ENCODE data around the gene WASHC4.
"Not testable (repeated sequence)": the region's sequence is repeated elsewhere in the genome, so short reads cannot be mapped to it uniquely, and the experiment has no call there.

The WASHC4 gene

GRCh38 chr12:105083551-105084105, 23.9 kb upstream of the WASHC4 start:
- Mint-ChIP-seq H3K4me1 (peaks cover 9% of the 10 kb centered on the region), H3K9me3 (peaks cover 6 to 7% of the 10 kb centered on the region in 2 donors), H3K4me3 (peak overlapping the region; percentile 83 to 92), H3K27me3 (peaks cover 30% of the 10 kb centered on the region), H3K27ac (peak overlapping the region in 1 of 2 donors; percentile 94)
- peak; percentile 71 for ATAC-seq
- peak; percentile 9 to 49 for DNase-seq

DNA sequence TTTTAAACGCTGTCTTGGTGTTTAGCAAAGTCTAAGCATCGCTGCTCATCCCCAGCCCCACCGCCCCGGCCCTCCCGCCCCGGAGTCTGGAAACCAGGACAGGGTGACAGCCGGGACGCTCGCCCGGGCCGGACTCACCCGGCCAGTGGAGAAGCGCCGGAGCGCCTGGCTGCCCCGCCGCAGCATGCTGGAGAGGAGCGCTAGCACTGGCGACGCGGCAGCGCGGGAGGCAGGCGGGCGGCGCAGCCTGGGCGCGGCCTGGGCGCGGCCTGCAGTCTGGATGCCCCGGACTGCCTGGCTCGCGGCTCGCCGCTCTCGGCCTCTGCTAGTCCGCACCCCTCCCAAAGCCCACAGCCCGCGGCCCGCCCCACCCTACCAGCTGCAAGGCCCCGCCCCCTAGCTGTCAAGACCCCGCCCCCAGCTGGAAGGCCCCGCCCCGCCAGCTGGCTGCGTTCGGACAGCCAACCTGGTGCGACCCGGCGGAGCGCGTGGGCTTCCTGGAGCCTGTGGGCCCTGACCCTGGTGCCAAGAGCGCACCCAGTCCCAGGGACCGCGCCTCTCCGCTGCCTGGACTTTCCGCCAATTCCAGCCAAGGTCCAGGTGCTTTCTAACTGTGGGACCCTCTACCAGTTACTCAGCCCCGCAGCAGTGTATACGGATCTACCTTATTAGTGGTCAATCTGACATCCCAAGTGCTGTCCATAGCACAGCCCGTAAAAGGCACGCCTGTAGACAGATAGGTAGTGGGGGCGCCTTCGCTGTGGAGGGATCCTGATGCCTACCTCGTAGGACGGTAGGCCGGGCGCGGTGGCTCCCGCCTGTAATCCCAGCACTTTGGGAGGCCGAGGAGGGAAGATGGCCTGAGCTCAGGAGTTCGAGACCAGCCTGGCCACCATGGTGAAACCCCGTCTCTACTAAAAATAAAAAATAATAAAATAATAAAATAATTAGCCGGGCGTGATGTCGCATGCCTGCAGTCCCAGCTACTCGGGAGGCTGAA, 23.0 kb upstream of the WASHC4 start, which contains the start of gene ALDH1L2:
Gene ALDH1L2, minus strand, starts transcription at position 208 of the 1,000 bp plus-strand sequence. Its CDS starts 22 bp downstream, at position 186.
- peaks cover 9% of the 10 kb centered on the region for H3K4me1 Mint-ChIP-seq
- peaks cover 30% of the 10 kb centered on the region for H3K27me3 Mint-ChIP-seq
- peaks cover 6 to 7% of the 10 kb centered on the region in 2 donors for H3K9me3 Mint-ChIP-seq
- peak; percentile 95 for ATAC-seq
- peak; percentile 63 to 75 for DNase-seq
- peak within 1 kb of the TSS in 1 of 2 donors; percentile 94 for H3K27ac Mint-ChIP-seq
- H3K4me3 Mint-ChIP-seq = peak within 1 kb of the TSS; percentile 83 to 92

DNA sequence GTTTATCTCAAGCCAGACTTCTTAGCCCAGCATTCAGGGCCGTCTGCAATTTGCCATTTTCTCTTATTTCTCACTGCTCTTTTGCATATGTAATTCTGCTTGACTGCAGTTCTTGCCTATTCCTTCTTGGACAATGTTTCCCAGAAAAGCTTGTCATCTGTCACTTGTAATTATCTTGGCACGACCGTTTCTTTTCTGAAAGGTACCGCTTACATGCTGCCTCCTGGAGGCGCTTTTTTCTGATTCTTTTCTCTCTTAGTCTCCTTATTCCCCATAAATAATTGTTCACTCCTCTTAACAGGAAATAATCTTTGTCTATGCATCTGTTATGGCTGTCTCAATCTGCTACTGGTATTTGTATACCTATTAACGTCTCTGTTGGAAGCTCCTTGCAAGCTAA, 22.0 kb upstream of the WASHC4 start:
- Mint-ChIP-seq H3K4me3 (peak overlapping the region; percentile 8 to 64), H3K9me3 (peaks cover 6 to 7% of the 10 kb centered on the region in 2 donors), H3K4me1 (peaks cover 9% of the 10 kb centered on the region), H3K27me3 (peaks cover 32% of the 10 kb centered on the region), H3K27ac (no peak overlapping the region)
- ATAC-seq (no peak), DNase-seq (no peak)

GRCh38 chr12:105089817-105090216, 17.7 kb upstream of the WASHC4 start:
- ATAC-seq = no peak
- Mint-ChIP-seq H3K4me1 (no peaks in the 10 kb centered on the region), H3K27ac (no peak overlapping the region), H3K9me3 (peaks cover 6 to 8% of the 10 kb centered on the region in 2 donors), H3K27me3 (peaks cover 33% of the 10 kb centered on the region), H3K4me3 (no peak overlapping the region)
- no peak for DNase-seq

DNA sequence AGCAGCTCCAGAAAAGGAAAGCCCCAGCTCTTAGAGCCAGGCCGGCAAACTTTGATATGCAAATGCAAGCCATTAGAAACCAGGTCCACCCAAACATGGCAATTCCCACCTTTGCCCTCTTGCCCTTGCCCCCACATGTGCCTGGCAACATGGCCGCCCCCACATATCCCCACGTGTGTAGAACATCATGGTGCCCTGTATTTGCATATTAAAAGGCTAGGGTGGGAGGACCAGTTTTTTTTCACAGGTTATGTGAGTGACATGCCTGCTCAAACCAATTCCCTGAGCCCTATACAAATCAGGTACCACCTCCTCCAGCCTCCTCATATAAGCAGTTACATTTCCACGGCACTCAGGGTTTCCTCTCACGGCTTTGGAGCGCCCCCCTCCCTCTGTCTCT, 17.2 kb upstream of the WASHC4 start:
- Mint-ChIP-seq H3K4me3 (no peak overlapping the region), H3K9me3 (peaks cover 9 to 13% of the 10 kb centered on the region in 2 donors), H3K27me3 (peaks cover 29% of the 10 kb centered on the region), H3K4me1 (no peaks in the 10 kb centered on the region), H3K27ac (no peak overlapping the region)
- DNase-seq (no peak), ATAC-seq (no peak)

DNA sequence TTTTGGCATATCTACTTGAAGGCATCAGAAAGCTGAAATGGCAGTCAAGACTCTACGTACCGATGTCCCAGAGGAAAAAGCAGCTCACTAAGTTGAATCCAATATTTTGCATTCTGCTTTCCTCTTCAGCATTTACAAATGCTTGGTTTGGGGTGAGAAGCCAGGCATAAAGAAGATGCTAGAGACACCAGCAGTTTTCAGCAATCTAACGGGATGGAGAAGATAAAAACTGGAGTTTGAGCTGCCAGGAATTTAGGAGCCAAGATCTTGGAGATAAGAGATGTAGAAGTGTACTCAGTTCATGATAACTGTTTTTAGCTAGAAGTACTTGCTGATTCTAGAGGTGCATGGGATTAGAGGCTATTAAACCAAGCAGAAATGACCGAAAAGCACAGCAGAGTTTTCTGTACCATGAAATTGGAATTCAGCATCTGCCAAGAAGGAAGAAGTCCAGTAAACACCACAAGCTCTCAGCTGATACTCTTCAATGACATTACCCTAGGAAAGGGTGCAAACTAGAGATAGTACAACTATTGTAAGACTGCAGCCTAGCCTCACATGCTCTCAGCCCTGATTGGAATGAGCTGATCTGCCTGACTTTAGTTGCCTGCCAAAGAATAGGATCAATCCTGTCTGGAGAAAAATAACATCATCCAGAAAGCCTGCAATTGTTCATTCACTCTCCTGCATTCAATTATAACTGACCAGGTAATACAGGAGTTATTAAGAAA, 15.9 kb upstream of the WASHC4 start:
- no peak for ATAC-seq

GRCh38 chr12:105092336-105092735, 15.2 kb upstream of the WASHC4 start:
- Mint-ChIP-seq H3K27me3 (peaks cover 24% of the 10 kb centered on the region), H3K9me3 (peaks cover 15 to 20% of the 10 kb centered on the region in 2 donors), H3K4me1 (no peaks in the 10 kb centered on the region), H3K27ac (no peak overlapping the region), H3K4me3 (no peak overlapping the region)
- DNase-seq = no peak
- no peak for ATAC-seq

More for the DNA sequence above, 15.9 kb upstream of the WASHC4 start:
- Mint-ChIP-seq H3K27me3 (peaks cover 24% of the 10 kb centered on the region), H3K4me1 (no peaks in the 10 kb centered on the region), H3K4me3 (no peak overlapping the region), H3K27ac (no peak overlapping the region), H3K9me3 (peaks cover 15 to 19% of the 10 kb centered on the region in 2 donors)
- DNase-seq = no peak

DNA sequence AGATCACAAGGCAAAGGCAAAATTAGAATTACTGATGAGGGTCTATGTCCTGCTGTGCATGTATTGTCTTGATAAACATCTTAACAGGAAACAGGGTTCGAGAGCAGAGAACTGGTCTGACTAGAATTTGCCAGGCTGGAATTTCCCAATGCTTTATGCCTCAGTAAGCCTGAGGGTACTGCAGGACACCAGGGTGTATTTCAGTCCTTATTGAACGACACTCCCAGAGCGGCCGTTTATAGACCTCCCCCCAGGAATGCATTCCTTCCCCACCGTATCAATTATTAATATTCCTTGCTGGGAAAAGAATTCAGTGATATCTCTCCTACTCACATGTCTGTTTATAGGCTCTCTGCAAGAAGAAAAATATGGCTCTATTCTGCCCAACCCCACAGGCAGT, 12.2 kb upstream of the WASHC4 start:
- Mint-ChIP-seq H3K9me3 (peaks cover 19 to 20% of the 10 kb centered on the region in 2 donors), H3K27me3 (peaks cover 34% of the 10 kb centered on the region)
- not testable (repeated sequence) for H3K4me3 Mint-ChIP-seq, DNase-seq, H3K27ac Mint-ChIP-seq, H3K4me1 Mint-ChIP-seq, ATAC-seq

- peaks cover 19 to 20% of the 10 kb centered on the region in 2 donors for H3K9me3 Mint-ChIP-seq
- no peaks in the 10 kb centered on the region for H3K4me1 Mint-ChIP-seq
- H3K4me3 Mint-ChIP-seq = no peak overlapping the region
- DNase-seq (no peak), ATAC-seq (no peak)
- H3K27me3 Mint-ChIP-seq = peaks cover 27% of the 10 kb centered on the region
- H3K27ac Mint-ChIP-seq = no peak overlapping the region
Observed at GRCh38 chr12:105099356-105099755, 8.2 kb upstream of the WASHC4 start.

- H3K9me3 Mint-ChIP-seq = peaks cover 19% of the 10 kb centered on the region in 2 donors
- ATAC-seq (no peak), DNase-seq (no peak)
- H3K27ac Mint-ChIP-seq = no peak overlapping the region
- H3K4me1 Mint-ChIP-seq = no peaks in the 10 kb centered on the region
- no peak overlapping the region for H3K4me3 Mint-ChIP-seq
- peaks cover 36% of the 10 kb centered on the region for H3K27me3 Mint-ChIP-seq
Observed at GRCh38 chr12:105100207-105100985, 7.1 kb upstream of the WASHC4 start.

DNA sequence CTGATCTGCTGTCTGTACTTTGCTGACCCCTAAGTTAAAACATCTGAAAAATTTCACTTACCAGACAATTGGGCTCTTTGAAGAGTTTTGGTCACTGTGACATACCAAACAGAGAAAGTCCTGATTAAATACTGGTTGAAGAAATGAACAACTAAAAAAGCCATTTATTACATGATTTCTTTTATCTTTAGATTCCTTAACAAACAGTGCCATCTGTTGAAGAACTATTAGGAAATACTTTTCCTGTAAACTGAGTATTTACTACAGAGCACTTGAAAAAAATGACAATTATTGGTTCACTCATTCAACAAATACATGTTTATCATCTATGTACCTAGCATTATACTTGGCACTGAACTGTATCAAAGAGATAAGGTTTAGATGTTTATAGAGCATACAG, 6.5 kb upstream of the WASHC4 start:
- Mint-ChIP-seq H3K4me3 (no peak overlapping the region), H3K27ac (no peak overlapping the region), H3K27me3 (peaks cover 36% of the 10 kb centered on the region), H3K4me1 (no peaks in the 10 kb centered on the region), H3K9me3 (peaks cover 13 to 14% of the 10 kb centered on the region in 2 donors)
- no peak for DNase-seq
- no peak for ATAC-seq

- no peak for DNase-seq
- H3K27me3 Mint-ChIP-seq = peaks cover 36% of the 10 kb centered on the region
- ATAC-seq = no peak
Observed at GRCh38 chr12:105102673-105103072, 4.9 kb upstream of the WASHC4 start.

DNA sequence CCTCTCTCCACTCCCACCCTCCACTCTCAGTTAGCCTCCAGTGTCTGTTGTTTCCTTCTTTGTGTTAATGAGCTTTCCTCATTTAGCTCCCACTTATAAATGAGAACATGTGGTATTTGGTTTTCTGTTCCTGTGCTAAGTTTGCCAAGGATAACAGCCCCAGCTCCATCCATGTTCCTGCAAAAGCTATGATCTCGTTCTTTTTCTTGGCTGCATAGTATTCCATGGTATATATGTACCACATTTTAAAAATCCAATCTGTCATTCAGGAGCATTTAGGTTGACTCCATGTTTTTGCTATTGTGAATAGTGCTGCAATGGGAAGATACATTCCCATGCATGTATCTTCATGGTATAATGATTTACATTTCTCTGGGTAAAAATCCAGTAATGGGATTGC, 2.8 kb upstream of the WASHC4 start:
- no peak for ATAC-seq
- Mint-ChIP-seq H3K27me3 (peaks cover 28% of the 10 kb centered on the region), H3K27ac (no peak overlapping the region), H3K4me1 (peaks cover 18% of the 10 kb centered on the region), H3K9me3 (peaks cover 4 to 6% of the 10 kb centered on the region in 2 donors), H3K4me3 (no peak overlapping the region)
- DNase-seq = no peak

More at GRCh38 chr12:105102673-105103072, 4.9 kb upstream of the WASHC4 start:
- no peak overlapping the region for H3K4me3 Mint-ChIP-seq
- H3K4me1 Mint-ChIP-seq = peaks cover 6% of the 10 kb centered on the region
- H3K27ac Mint-ChIP-seq = peak overlapping the region in 1 of 2 donors; percentile 27
- peaks cover 6 to 9% of the 10 kb centered on the region in 2 donors for H3K9me3 Mint-ChIP-seq

DNA sequence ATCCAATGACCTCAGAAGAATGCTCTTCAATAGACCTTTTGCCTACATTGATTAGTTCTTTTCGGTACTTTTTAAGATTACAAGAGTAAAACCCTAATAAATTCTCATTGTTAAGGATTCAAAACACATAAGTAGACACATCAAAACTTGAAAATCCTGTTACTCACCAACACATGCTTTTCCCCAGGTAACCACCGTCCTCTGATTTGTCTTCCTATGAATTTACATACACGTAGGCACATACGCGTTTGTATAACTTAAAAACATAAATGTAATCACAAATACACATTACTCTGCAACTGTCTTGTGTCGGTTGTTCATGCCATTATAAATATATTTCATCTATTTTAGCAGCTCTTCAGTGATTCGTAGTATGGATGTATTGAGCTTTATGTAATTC, 910 bp upstream of the WASHC4 start:
- DNase-seq (no peak), ATAC-seq (no peak)
- H3K27ac Mint-ChIP-seq = no peak overlapping the region

DNA sequence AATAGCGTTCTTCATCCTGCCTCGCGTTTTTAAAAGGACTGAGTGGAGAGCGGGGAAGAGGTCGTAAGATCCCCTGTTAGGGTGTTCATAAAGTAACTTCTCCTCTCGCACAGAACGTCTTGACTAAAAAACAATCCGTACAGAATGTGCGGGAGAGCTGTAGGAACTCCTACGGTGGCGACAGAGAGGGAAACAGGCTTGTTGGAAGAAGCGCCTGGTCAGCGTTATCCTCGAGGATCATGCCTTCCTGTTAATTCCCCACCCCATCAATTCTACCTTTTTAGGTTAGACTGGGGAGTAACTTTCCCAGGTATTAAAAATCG, 399 bp upstream of the WASHC4 start:
- ATAC-seq (peak; percentile 18), DNase-seq (no peak)
- Mint-ChIP-seq H3K4me3 (peak overlapping the region; percentile 94 to 99), H3K4me1 (peaks cover 28% of the 10 kb centered on the region), H3K27ac (peak overlapping the region; percentile 78 to 96), H3K27me3 (peaks cover 17% of the 10 kb centered on the region), H3K9me3 (peaks cover 4 to 6% of the 10 kb centered on the region in 2 donors)

More for the DNA sequence above, 910 bp upstream of the WASHC4 start:
- Mint-ChIP-seq H3K4me3 (peak overlapping the region; percentile 94 to 99), H3K27me3 (peaks cover 21% of the 10 kb centered on the region), H3K9me3 (peaks cover 4 to 6% of the 10 kb centered on the region in 2 donors), H3K4me1 (peaks cover 23% of the 10 kb centered on the region)
